Measurements from ENCODE around the gene CD2BP2.

Gene CD2BP2

DNA sequence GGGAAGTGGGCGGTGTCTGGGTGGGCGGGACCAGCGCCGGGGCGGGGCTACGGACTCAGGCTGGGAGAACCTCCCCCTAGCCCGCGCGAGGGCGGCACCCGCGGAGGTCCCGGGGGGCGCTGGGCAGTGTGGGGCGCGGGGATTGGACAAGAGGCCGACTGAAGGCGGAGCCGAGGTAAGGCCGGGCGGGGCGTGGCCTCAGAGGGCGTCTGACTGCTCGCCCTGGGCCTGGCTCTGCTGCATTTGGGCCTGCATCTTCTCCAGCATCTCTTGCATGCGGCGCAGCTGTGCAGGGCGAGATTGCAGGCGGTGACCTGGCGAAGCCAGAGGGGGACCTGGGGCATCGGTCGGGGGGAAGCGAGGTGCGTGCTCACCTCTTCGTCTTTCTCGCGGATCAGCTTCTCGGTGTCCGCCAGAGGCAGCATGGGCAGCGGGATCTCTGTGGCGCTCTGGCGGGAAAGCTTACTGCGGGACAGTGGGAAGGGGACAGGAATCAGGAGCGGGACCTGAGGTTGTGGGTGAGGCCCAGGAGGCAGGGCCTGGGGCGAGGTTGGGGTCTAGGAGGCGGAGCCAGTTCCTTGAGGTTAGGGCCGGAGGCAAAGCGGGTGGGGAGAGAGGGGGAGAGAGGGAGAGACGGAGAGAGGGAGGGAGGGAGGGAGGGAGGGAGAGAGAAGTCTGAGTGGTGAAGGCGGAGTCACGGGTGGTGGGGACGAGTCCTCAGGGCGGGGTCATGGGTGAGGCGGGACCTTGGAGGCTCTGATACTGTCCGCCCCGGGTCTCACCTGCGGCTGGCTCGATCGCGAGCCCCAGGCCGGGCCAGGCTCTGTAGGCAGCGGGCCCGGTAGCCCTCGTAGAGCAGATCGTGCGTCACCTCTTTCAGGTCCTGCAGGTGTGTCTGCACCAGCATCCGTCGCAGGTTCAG lies 23.4 kb upstream of the CD2BP2 start:
- DNase-seq = peak; percentile 83

DNA sequence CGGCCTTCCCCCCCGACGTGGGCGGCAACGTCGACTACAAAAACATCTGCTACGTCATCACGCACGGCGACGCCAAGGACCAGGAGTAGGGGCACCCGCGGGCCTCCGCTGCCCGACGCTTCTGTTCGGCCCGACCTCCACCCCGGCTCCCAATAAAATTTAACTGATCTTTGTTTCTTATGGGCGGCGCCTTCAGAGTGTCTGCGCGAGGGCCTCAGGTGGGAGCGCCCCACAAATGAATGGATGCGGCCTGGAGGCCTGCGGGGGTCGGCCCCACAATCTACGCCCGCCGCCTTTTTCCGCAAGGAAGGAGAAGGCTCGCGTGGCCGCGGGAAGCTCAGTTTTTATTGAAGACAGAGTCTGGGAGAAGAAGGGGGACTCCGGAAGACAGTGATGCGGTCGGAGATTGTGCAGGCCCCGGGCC lies 22.7 kb upstream of the CD2BP2 start:
- DNase-seq = peak; percentile 52

- no peak for DNase-seq
These were observed 22.1 kb upstream of the CD2BP2 start for GRCh38 chr16:30377050-30377811.

- no peak for DNase-seq
These were observed 21.4 kb upstream of the CD2BP2 start for GRCh38 chr16:30376461-30376902.

DNA sequence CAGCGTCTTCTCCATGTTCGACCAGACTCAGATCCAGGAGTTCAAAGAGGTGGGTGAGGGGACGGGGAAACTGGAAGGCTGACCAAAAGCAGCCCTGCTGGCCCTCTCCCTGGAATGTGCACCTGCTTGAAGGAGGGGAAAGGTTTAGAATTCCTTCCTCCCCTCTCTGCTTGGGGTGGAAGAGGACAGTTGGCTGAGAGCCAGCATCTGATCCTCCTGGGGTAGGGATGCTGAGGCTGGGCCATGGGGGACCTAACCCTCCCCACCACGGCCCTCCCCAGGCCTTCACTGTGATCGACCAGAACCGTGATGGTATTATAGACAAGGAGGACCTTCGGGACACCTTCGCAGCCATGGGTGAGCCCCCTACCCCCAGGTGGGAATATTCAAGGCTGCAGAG lies 20.8 kb upstream of the CD2BP2 start:
- no peak for DNase-seq

DNA sequence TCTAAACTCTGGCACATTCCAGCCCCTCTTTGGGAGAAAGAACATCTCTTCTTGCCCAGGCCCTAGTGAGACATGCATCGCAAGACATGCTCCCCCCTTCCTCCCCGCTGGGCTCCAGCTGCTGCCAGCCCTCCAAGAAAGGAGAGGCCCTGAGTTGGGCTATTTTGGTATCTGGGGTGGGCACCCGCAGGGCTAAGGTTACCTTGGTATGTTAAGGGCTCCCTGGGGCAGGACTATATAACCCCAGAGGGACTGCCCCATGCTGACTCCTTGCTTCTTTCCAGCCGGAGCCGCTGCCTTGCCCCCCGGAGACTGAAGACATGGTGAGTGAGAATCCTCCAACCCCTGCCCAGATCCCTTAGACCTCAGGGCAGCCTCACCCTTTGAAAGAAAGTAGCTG lies 19.4 kb upstream of the CD2BP2 start, which contains the start of gene MYL11:
MYL11 (plus strand) TSS at position 265 of the 400 bp plus-strand sequence; CDS start at position 321, 56 bp downstream.
- DNase-seq = no peak

- DNase-seq = no peak
These were observed 17.6 kb upstream of the CD2BP2 start for GRCh38 chr16:30372725-30373124.

GRCh38 chr16:30372038-30372712 lies 17.1 kb upstream of the CD2BP2 start:
- no peak for DNase-seq

GRCh38 chr16:30371248-30371816 lies 16.2 kb upstream of the CD2BP2 start:
- no peak for DNase-seq

- peak; percentile 99 for DNase-seq
These were observed 15.5 kb upstream of the CD2BP2 start, which contains the start of gene TBC1D10B for GRCh38 chr16:30370456-30371247. Gene TBC1D10B (minus strand): TSS chr16:30370494. CDS start chr16:30370183, 311 bp downstream.

DNA sequence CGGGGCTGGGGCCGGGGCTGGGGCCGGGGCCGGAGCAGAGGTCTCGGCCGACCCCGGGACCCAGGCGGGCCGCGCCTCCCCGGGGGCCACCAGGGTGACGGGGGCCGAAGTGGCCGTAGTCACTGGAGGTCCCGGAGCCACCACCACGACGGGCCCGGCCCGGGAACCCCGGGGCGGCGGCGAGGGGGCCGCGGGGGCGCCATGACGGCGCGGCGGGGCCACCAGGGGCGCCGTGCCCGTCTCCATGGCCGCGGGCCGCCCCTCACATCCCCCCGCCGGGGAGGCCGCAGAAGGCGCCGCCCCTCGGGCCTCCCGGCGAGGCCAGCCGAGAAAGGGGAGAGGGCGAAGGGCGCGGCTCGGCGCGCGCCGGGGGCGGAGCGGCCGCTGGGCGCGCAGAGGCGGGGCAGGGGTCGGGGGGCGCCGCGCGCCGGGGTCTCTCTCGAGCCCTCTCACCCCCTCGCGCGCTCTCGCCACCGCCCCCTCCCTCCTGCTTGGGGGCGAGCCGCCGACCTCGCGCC lies 14.9 kb upstream of the CD2BP2 start:
- DNase-seq = no peak

GRCh38 chr16:30369091-30369937 lies 14.2 kb upstream of the CD2BP2 start:
- no peak for DNase-seq

DNA sequence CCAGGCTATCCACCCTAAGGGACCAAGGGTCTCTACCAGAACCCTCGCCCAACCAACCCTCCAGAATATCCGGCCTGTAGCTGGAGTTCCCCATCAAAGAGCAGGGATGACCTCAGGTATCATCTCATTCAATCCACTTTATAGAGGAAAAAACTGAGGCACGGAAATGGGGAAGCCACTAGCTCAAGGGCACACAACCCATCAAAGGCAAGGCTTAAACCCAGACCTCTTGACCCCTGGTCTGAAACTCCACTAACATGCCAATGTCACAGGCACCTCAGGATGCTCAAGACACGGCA lies 13.6 kb upstream of the CD2BP2 start:
- DNase-seq = no peak

- no peak for DNase-seq
These were observed 13.1 kb upstream of the CD2BP2 start for GRCh38 chr16:30368122-30368791.

DNA sequence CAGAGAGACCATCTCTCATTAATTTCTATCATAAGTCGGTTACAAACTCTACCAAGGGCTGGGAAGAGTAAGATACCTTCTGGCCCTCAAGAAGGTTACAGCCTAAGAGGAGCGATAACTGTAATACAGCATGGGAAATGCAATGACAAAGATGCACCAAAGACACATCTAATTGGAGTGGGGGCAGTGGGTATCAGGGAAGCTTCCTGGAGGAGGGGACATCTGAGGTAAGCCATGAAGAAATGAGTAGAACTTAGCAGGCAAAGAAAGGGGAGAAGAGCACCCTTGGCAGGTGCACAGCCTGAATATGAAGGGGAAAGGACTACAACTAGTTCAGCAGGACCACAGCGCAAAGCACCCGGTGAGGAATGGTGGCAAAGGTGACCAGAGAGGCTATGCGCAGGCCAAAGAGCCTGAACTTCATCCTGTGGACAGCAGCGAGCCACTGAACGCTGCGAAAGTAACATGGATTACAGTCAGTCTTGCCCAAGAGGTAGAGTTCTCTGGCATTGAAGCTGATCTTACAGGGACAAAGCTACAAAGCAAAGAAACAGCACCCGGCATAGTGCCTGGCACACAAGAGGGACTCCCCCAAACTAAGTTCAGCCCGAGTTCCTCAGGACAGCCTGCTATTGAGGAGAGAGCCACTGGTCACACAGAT lies 12.4 kb upstream of the CD2BP2 start:
- no peak for DNase-seq

DNA sequence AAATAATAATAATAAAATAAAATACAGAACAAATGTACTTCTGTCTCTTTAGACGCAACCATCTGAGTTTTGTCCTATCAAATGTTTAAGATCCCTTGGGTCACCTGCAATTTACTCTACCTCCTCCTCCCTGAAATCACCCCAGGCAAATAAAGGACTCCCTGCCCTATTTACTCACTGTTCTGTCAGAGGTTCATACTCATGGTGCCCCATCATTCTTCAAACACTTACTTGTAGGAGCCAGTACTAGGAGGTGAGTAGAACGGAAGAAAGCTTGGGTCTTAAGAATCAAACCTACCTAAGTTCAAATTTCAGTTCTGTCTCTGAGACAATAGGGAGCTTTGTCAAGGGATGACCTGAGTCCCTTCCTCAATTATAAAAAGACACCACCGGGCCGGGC lies 11.4 kb upstream of the CD2BP2 start:
- DNase-seq = no peak

GRCh38 chr16:30365200-30365599 lies 10.1 kb upstream of the CD2BP2 start:
- DNase-seq = no peak

GRCh38 chr16:30361180-30361579 lies 6.1 kb upstream of the CD2BP2 start:
- no peak for DNase-seq

DNA sequence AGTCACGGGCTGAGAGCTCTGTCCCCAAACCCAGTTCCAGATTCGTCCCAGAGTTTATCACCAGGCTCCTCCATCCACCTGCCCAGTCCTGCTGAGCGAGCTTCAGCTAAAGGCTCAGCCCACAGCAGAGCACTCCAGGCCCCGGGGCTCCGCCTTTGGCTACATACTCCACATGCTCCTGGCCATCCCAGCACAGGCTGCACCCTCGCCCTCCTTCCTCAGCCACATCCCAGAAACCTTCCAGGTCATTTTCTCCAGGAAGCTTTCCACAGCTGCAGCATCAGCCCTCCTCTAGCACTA lies 4.7 kb upstream of the CD2BP2 start:
- DNase-seq = no peak

Data from NCI-H2029 treated with DMSO at 0.1 percent for 48 hours (cell line).